K562 (cell line): ENCODE results near the gene C7orf57. TPM values are rescaled to one million over a fixed set of nuclear protein-coding genes. Genes with fewer than 3 reads are reported as not detected.

Source experiments
- ATAC-seq: fragments of 200-7000 bp; cut with Tn5 transposase; 3 replicates; pipeline ENCODE4 v1.9.1; 2020; ENCODE audit warnings: moderate library complexity
- BruUV-seq: library from RNA; stranded (reverse); fragments of 400-500 nt; replicated peaks from 2 replicates; lab custom pipeline; 2021; lab: Mats Ljungman, UMichigan
- CTCF ChIA-PET: fragments of 300-600 bp; formaldehyde crosslinking; extraction: SDS; loops from one replicate; lab custom pipeline; 2021; ENCODE audit warnings: low intra/inter-chr PET ratio; lab: Yijun Ruan, JAX
- POLR2A ChIA-PET: fragments of 300-600, 350-650 bp; sonication (Branson Sonifier 250); formaldehyde crosslinking; extraction: SDS; loops from one replicate; lab custom pipeline; 2021; ENCODE audit warnings: antibody characterized with exemption, inconsistent platforms; lab: Yijun Ruan, JAX
- DNase-seq, 4 experiments: peaks; one replicate each; pipeline versions ENCODE4 v3.0.0 to v3.0.0-alpha.2; 2011 to 2018; ENCODE audit warnings: low spot score in 3 of 4, mixed read lengths in 3 of 4; ENCODE audit errors: extremely low read depth in 1 of 4
- FAIRE-seq: peaks from 2 replicates; lab custom pipeline; 2011; peaks lifted over from hg19 to GRCh38; lab: Jason Lieb, UNC
- H2AFZ ChIP-seq: 2 replicates; pipeline ENCODE4 v1.6.0; 2011; ENCODE audit warnings: low read depth, low read length, control low read depth, inconsistent platforms
- H3K27ac ChIP-seq: fragments of 200-600 bp; 3 replicates; pipeline ENCODE4 v1.8.0; 2011; ENCODE audit warnings: low read depth, mild to moderate bottlenecking, control low read depth, inconsistent platforms, low read length, moderate library complexity, mixed read lengths; ENCODE audit errors: extremely low read depth
- H3K27me3 ChIP-seq, 2 experiments: fragments of 300-600 bp in 1 of 2; 2 replicates in 1 of 2; 3 replicates in 1 of 2; pipeline versions ENCODE4 v1.6.0 to v1.8.0; 2011; ENCODE audit warnings: inconsistent platforms in 2 of 2, low read length in 2 of 2, mild to moderate bottlenecking in 1 of 2, mixed read lengths in 1 of 2, moderate library complexity in 1 of 2; ENCODE audit not compliant: control insufficient read depth in 2 of 2, insufficient read depth in 2 of 2
- H3K36me3 ChIP-seq: fragments of 300-600 bp; 3 replicates; pipeline ENCODE4 v1.8.0; 2011; ENCODE audit warnings: mild to moderate bottlenecking, low read length, inconsistent platforms; ENCODE audit not compliant: control insufficient read depth, insufficient read depth
- H3K4me1 ChIP-seq, 2 experiments: fragments of 200-600 bp in 1 of 2; replicated peaks in 1 of 2; 2 replicates in 1 of 2; 3 replicates in 1 of 2; pipeline versions ENCODE4 v1.5.1 to v1.8.0; 2011; ENCODE audit warnings: inconsistent platforms in 2 of 2, low read length in 2 of 2, mild to moderate bottlenecking in 1 of 2, mixed read lengths in 1 of 2, moderate library complexity in 1 of 2; ENCODE audit not compliant: control insufficient read depth in 2 of 2, insufficient read depth in 2 of 2
- H3K4me2 ChIP-seq: 2 replicates; pipeline ENCODE4 v1.6.1; 2011; ENCODE audit warnings: low read length, control low read depth, inconsistent platforms, mixed read lengths; ENCODE audit not compliant: insufficient read depth
- H3K4me3 ChIP-seq: fragments of 200-600 bp; sonication (generic), shearing (Covaris generic); 2 replicates; pipeline ENCODE4 v1.5.1; 2016; ENCODE audit warnings: control low read depth, inconsistent platforms
- H3K79me2 ChIP-seq: fragments of 200-600 bp; 3 replicates; pipeline ENCODE4 v1.8.0; 2011; ENCODE audit warnings: low read length, inconsistent platforms; ENCODE audit not compliant: control insufficient read depth, insufficient read depth
- H3K9ac ChIP-seq, 2 experiments: 2 replicates each; pipeline versions ENCODE4 v1.6.0 to v1.6.1; 2011; ENCODE audit warnings: low read depth in 2 of 2, low read length in 2 of 2, control low read depth in 1 of 2, inconsistent platforms in 1 of 2, mild to moderate bottlenecking in 1 of 2, mixed read lengths in 1 of 2; ENCODE audit not compliant: insufficient read depth in 1 of 2
- H3K9me1 ChIP-seq: one replicate; pipeline ENCODE4 v1.6.0; 2011; ENCODE audit warnings: inconsistent platforms, mild to moderate bottlenecking, low read length, moderate library complexity; ENCODE audit not compliant: control insufficient read depth, insufficient read depth
- H3K9me3 ChIP-seq: replicated peaks from 2 replicates; pipeline ENCODE4 v1.5.1; 2011; ENCODE audit warnings: low read depth, low read length, inconsistent platforms; ENCODE audit not compliant: control insufficient read depth, insufficient read depth
- H4K20me1 ChIP-seq: replicated peaks from 2 replicates; pipeline ENCODE4 v1.6.1; 2011; ENCODE audit warnings: low read length, inconsistent platforms, mixed read lengths; ENCODE audit not compliant: control insufficient read depth, insufficient read depth
- ARNT ChIP-seq, 2 experiments: fragments of 450-650 bp; IDR thresholded peaks; 2 replicates each; pipeline ENCODE4 v1.6.1; 2016; ENCODE audit warnings: mild to moderate bottlenecking in 1 of 2
- CHCHD3 ChIP-seq: fragments of 250-450 bp; sonication (Bioruptor Pico); IDR thresholded peaks from 2 replicates; pipeline ENCODE4 v2.1.2; 2022; ENCODE audit warnings: mild to moderate bottlenecking
- DNMT1 ChIP-seq: fragments of 450-650 bp; IDR thresholded peaks from 2 replicates; pipeline ENCODE4 v1.6.1; 2016; ENCODE audit warnings: antibody characterized with exemption, mild to moderate bottlenecking
- ELF4 ChIP-seq: fragments of 450-650 bp; formaldehyde crosslinking; IDR thresholded peaks from 2 replicates; pipeline ENCODE4 v1.4.0; 2022; ENCODE audit warnings: missing genetic modification characterization
- ESRRB ChIP-seq: fragments of 250-450 bp; sonication (Bioruptor Pico); IDR thresholded peaks from 2 replicates; pipeline ENCODE4 v1.5.0; 2020; ENCODE audit warnings: mild to moderate bottlenecking, moderate library complexity, borderline replicate concordance
- FUS ChIP-seq: fragments of 200-400 bp; formaldehyde crosslinking; optimal IDR thresholded peaks from 2 replicates; pipeline ENCODE3; 2017; ENCODE audit warnings: low read depth, low read length
- MAFF ChIP-seq: IDR thresholded peaks from 2 replicates; pipeline ENCODE4 v1.6.1; 2012; ENCODE audit warnings: low read length, improper control_type of control experiment
- MCM5 ChIP-seq: fragments of 450-650 bp; IDR thresholded peaks from 2 replicates; pipeline ENCODE4 v1.6.1; 2016; ENCODE audit warnings: low read depth
- NR4A1 ChIP-seq, 2 experiments: fragments of 250-450 bp in 1 of 2; fragments of 450-650 bp in 1 of 2; sonication (Bioruptor Pico) in 1 of 2; IDR thresholded peaks; 2 replicates each; pipeline versions ENCODE4 v1.4.0 to v1.6.1; 2016 to 2020; ENCODE audit warnings: mild to moderate bottlenecking in 2 of 2, missing compliant biosample characterization in 1 of 2, missing genetic modification characterization in 1 of 2, moderate library complexity in 1 of 2
- PHF8 ChIP-seq: fragments of 200-600 bp; sonication (generic); IDR thresholded peaks from 2 replicates; pipeline ENCODE4 v1.6.1; 2012; ENCODE audit warnings: mixed run types, mild to moderate bottlenecking, inconsistent platforms, low read length, moderate library complexity, borderline replicate concordance
- PREB ChIP-seq: sonication (generic); formaldehyde crosslinking; IDR thresholded peaks from 2 replicates; pipeline ENCODE4 v1.8.1; 2023; ENCODE audit warnings: mild to moderate bottlenecking, missing genetic modification reagents
- SAP30 ChIP-seq: fragments of 200-600 bp; sonication (generic); IDR thresholded peaks from 2 replicates; pipeline ENCODE4 v1.6.1; 2012; ENCODE audit warnings: borderline replicate concordance, low read depth, mild to moderate bottlenecking, moderate library complexity, low read length, control low read depth, inconsistent platforms; ENCODE audit not compliant: insufficient read depth, poor library complexity, severe bottlenecking
- ZNF197 ChIP-seq: fragments of 200-800 bp; sonication (Bioruptor generic); IDR thresholded peaks from 2 replicates; pipeline ENCODE4 v1.6.1; 2016; ENCODE audit warnings: low read depth, missing genetic modification characterization, missing compliant biosample characterization
- ZNF263 ChIP-seq: sonication (generic); formaldehyde crosslinking; IDR thresholded peaks from 2 replicates; pipeline ENCODE4 v1.8.0; 2022; ENCODE audit warnings: mild to moderate bottlenecking, missing genetic modification reagents, borderline replicate concordance
- ZNF3 ChIP-seq: fragments of 250-450 bp; sonication (Bioruptor Pico); IDR thresholded peaks from 2 replicates; pipeline ENCODE4 v1.5.0; 2021; ENCODE audit warnings: mild to moderate bottlenecking, moderate library complexity
- WGBS: fragments of 100-300 bp; shearing (Covaris generic); methylation state at CpG from one replicate; pipeline ENCODE4 v1.1.6; 2016; ENCODE audit warnings: low coverage, mixed read lengths; ENCODE audit not compliant: insufficient coverage; ENCODE audit errors: missing lambda C conversion rate; 5-methylcytosine and 5-hydroxymethylcytosine counted together
- in situ Hi-C: fragments of 300-500 bp; cut with MboI; formaldehyde crosslinking; loops from 4 replicates; pipeline ENCODE4 v1.15.0; 2018; ENCODE audit warnings: inconsistent platforms, mixed read lengths
- intact Hi-C: fragments of 100-400 bp; cut with micrococcal nuclease; formaldehyde crosslinking; loops from 2 replicates; pipeline ENCODE4 v1.14.2; 2022
- polyA plus RNA-seq, 8 experiments: library from polyadenylated mRNA; depleted of rRNA in 4 of 8; stranded (reverse) in 5 of 8; unstranded in 3 of 8; fragments of >200 nt; fragmentation: Nextera tagmentation in 2 of 8; fragmentation: Illumina TruSeq in 1 of 8; extraction: Ambion mirVana in 2 of 8; extraction: Trizol in 1 of 8; gene quantifications; 2 replicates each; pipeline versions ENCODE4 v1.2.1 to v1.2.3, GENCODE V29; 2011 to 2014; ENCODE audit warnings: inconsistent platforms in 1 of 8, missing spikeins in 1 of 8
- total RNA-seq, 7 experiments: library from RNA; depleted of rRNA in 6 of 7; stranded (reverse); fragments of >200 nt in 6 of 7; fragmentation: Illumina TruSeq in 2 of 7; extraction: Trizol in 2 of 7; gene quantifications; 2 replicates each; pipeline versions ENCODE4 v1.2.1 to v1.2.3, GENCODE V29; 2011 to 2021; ENCODE audit warnings: low replicate concordance in 1 of 7

C7orf57 gene
- total and polyA plus RNA-seq, 9 of the 15 experiments (the other 6 are each of a cell fraction or from before 2014, with no cell fraction given), result not detected

- no peak overlapping the region for H3K4me3 ChIP-seq
- peaks cover 0 to 23% of the 10 kb centered on the region in 2 experiments; a peak in 2 of 5 replicates for H3K27me3 ChIP-seq
- no peak for FAIRE-seq
- no peak overlapping the region for H3K9ac ChIP-seq
- no peaks in the 10 kb centered on the region for H3K79me2 ChIP-seq
- no peak overlapping the region for H3K27ac ChIP-seq
- CTCF ChIA-PET, result no interaction called here
- in situ Hi-C loops (no loop called here), intact Hi-C loops (no loop called here)
- peaks cover 0 to 4% of the 10 kb centered on the region in 2 experiments; a peak in 1 of 5 replicates for H3K4me1 ChIP-seq
- POLR2A ChIA-PET, result interaction anchor here (0.6 to 1.2 kb wide), 3 partner anchors 9 to 396 kb away, joined by 3 to 4 read pairs (median 3); no protein-coding TSS in a partner anchor
- H3K36me3 ChIP-seq, result no peaks in the 10 kb centered on the region
- no TSS peak for BruUV-seq
- H4K20me1 ChIP-seq, result peaks cover 4% of the 10 kb centered on the region; the same call in 1 of the 2 replicates
- no peak for ATAC-seq
- 4% methylated on average over 5 of the region's 5 CpGs for WGBS
- H3K9me3 ChIP-seq, result no peaks in the 10 kb centered on the region
- no peak for DNase-seq
- H3K9me1 ChIP-seq, result no peaks in the 10 kb centered on the region
- no peak overlapping the region for H2AFZ ChIP-seq
- no peak overlapping the region for H3K4me2 ChIP-seq
- no peak for TF ChIP-seq MCM5
- no peak for TF ChIP-seq ZNF3 (CRISPR knock-in tag)
- TF ChIP-seq SAP30, result no peak
- no peak for TF ChIP-seq MAFF
- TF ChIP-seq ELF4, result no peak
- TF ChIP-seq CHCHD3 (CRISPR knock-in tag), result no peak
- no peak for TF ChIP-seq NR4A1 (CRISPR knock-in tag; IDR thresholded peaks at IDR 0.05)
- no peak for TF ChIP-seq NR4A1 (tag; IDR thresholded peaks at IDR 0.05)
- TF ChIP-seq PREB, result no peak
- TF ChIP-seq DNMT1, result no peak
- no peak for TF ChIP-seq ZNF263 (CRISPR knock-in tag)
- no peak for TF ChIP-seq PHF8
- TF ChIP-seq FUS, result no peak
- TF ChIP-seq ZNF197 (CRISPR knock-in tag), result no peak
- no peak for TF ChIP-seq ARNT (IDR thresholded peaks at IDR 0.05)
- no peak for TF ChIP-seq ESRRB (CRISPR knock-in tag)
Measured at GRCh38 chr7:48105045-48105444, 69.7 kb downstream of the C7orf57 start.
